PFSK-1 (cell line): ENCODE results near the gene CHAD.

Experiments
- FOXP2 ChIP-seq: optimal IDR thresholded peaks from 2 replicates; pipeline ENCODE3; 2011; ENCODE audit warnings: borderline replicate concordance, control low read depth, inconsistent platforms; ENCODE audit not compliant: insufficient read depth; ENCODE audit errors: extremely low read length, extremely low read depth
- POLR2AphosphoS5 ChIP-seq: IDR thresholded peaks from 2 replicates; pipeline ENCODE4 v1.6.1; 2012; ENCODE audit warnings: low read depth, mild to moderate bottlenecking, control low read depth, low read length, moderate library complexity
- REST ChIP-seq, 2 experiments: IDR thresholded peaks; 2 replicates each; pipeline versions ENCODE4 v1.6.1 to v1.8.0; 2011 to 2012; ENCODE audit warnings: low read depth in 2 of 2, low read length in 2 of 2, control low read depth in 1 of 2, inconsistent platforms in 1 of 2, mild to moderate bottlenecking in 1 of 2, moderate library complexity in 1 of 2; ENCODE audit not compliant: insufficient read depth in 1 of 2
- SIN3A ChIP-seq: IDR thresholded peaks from 2 replicates; pipeline ENCODE4 v1.6.1; 2012; ENCODE audit warnings: mild to moderate bottlenecking, low read length, moderate library complexity, borderline replicate concordance; ENCODE audit not compliant: insufficient read depth
- TAF1 ChIP-seq: IDR thresholded peaks from 2 replicates; pipeline ENCODE4 v1.6.1; 2012; ENCODE audit warnings: low read length, control low read depth, borderline replicate concordance; ENCODE audit not compliant: insufficient read depth

The CHAD gene

GRCh38 chr17:50425682-50426471 lies 42.8 kb downstream of the CHAD start, which contains the start of gene ACSF2:
TSS of gene ACSF2 (plus strand) at chr17:50426218. CDS start at chr17:50426262, 44 bp downstream.
- TF ChIP-seq POLR2AphosphoS5: peak; percentile 45; the same call in 1 of the 2 replicates
- TF ChIP-seq SIN3A: 0 out of 2 replicates have a peak, but pooled peaks have one; percentile 19
- TF ChIP-seq TAF1: 0 out of 2 replicates have a peak, but pooled peaks have one; percentile 38
- no peak for TF ChIP-seq REST (IDR thresholded peaks at IDR 0.05; ENCODE audit: insufficient read depth in 1 of 2, low read depth in 2 of 2, low read length in 2 of 2)
- no peak for TF ChIP-seq FOXP2

- TF ChIP-seq TAF1: no peak
- TF ChIP-seq REST (IDR thresholded peaks at IDR 0.05; ENCODE audit: insufficient read depth in 1 of 2, low read depth in 2 of 2, low read length in 2 of 2): no peak
- TF ChIP-seq FOXP2: no peak
- TF ChIP-seq SIN3A: no peak
- no peak for TF ChIP-seq POLR2AphosphoS5
Observed at GRCh38 chr17:50424996-50425681, 43.5 kb downstream of the CHAD start.

GRCh38 chr17:50424246-50424995 lies 44.3 kb downstream of the CHAD start:
- TF ChIP-seq SIN3A (no peak), REST (IDR thresholded peaks at IDR 0.05; ENCODE audit: insufficient read depth in 1 of 2, low read depth in 2 of 2, low read length in 2 of 2) (no peak), POLR2AphosphoS5 (no peak), FOXP2 (no peak)

- no peak for TF ChIP-seq FOXP2
- TF ChIP-seq REST (IDR thresholded peaks at IDR 0.05; ENCODE audit: insufficient read depth in 1 of 2, low read depth in 2 of 2, low read length in 2 of 2): no peak
- no peak for TF ChIP-seq POLR2AphosphoS5
- no peak for TF ChIP-seq TAF1
- TF ChIP-seq SIN3A: no peak
Observed at GRCh38 chr17:50423553-50424159, 45.0 kb downstream of the CHAD start.
